GM18505 (cell line): ENCODE measurements around the gene PACSIN3.

Source experiments
- ATAC-seq: cut with Tn5 transposase; IDR thresholded peaks from one replicate; pipeline ENCODE4 v1.9.1; 2021; ENCODE audit not compliant: unreplicated experiment
- POLR2A ChIP-seq: IDR thresholded peaks from 4 replicates; pipeline ENCODE4 v1.6.1; 2011; ENCODE audit warnings: borderline replicate concordance; ENCODE audit not compliant: insufficient read depth, insufficient read length; ENCODE audit errors: extremely low read depth

Gene PACSIN3

DNA sequence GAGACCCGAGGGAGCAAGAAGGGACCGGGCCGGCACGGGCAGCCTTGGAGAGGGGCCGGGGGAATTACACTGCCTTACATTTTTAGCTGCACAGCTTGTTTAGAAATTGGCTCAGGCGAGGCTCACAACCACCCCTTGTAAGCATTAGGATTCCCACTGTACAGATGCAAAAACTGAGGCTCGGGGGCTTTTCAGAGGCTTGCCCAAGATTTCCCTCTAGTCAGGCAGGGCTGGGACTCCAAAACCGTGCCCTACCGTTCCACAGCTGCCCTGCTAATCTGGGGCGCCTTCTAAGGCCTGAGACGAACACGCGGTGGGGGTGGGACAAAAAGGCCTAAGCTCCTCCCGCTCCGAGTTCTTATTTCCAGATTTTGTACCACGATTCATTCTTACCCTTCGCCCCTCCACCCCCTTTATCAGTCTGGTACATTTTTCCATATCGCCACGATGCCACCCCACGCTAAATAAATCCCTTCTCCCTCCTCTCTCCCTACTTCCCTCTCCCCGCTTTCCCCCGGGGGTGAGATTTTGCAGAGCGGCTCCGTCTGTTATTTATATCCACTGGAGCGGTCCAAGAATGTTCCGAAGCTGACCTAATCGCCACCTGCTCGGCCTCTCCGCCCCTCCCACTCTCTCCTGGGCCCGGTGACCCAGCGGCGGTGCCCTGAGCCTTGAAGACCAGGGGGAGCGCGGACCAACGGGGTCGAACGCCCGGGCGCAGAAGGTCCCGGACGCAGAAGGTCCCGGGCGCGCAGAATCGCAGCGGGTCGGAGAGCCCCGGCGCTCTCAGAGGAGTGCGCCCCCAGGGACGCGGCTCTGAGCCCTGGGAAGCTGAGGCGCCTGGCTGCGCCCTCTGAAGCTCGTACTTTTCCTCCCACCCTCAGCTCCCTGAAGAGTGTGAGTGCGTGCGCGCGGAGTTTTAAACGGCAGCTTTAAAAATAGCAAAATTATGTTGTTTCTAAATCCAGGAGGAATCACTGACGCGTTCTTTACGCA, 764 bp upstream of the PACSIN3 start:
- TF ChIP-seq POLR2A = no peak
- ATAC-seq = no peak

DNA sequence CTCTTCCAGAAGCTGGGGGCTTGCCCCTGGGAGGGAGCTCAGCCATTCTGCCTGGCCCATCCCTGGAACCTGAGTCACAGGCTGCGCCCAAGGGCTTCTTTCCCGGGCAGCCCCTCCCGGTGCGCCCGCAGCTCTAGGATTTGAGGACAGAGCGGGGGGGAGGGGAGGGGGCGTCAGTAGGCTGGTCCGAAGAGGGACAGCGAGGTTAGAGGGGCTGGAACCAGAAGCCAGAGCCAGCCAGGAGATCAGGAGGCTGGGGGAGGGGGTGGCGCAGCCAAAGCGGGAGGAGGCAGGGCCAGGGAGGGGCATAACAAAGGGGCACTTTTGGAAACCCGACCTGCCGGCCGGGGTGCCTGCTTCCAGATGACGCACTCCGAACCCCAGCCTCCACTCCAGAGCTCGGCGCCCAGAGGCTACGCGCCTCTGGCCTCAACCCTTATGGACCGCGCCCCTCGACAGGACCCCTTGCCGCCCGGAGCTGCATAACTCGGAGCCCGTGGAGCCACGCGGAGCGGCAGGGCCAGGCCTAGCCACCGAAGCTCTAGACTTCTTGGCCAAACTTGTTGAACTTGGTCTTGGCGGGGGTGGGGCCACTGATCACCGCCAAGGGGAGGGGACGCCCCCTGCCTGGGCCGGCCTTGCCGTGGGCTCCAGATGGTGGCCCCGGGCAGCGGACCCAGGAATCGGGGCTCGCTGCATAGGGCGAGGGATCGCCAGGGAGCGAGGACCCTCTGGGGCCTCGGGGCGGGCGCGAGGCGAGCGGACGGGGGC, 744 bp downstream of the PACSIN3 start:
- no peak for ATAC-seq

DNA sequence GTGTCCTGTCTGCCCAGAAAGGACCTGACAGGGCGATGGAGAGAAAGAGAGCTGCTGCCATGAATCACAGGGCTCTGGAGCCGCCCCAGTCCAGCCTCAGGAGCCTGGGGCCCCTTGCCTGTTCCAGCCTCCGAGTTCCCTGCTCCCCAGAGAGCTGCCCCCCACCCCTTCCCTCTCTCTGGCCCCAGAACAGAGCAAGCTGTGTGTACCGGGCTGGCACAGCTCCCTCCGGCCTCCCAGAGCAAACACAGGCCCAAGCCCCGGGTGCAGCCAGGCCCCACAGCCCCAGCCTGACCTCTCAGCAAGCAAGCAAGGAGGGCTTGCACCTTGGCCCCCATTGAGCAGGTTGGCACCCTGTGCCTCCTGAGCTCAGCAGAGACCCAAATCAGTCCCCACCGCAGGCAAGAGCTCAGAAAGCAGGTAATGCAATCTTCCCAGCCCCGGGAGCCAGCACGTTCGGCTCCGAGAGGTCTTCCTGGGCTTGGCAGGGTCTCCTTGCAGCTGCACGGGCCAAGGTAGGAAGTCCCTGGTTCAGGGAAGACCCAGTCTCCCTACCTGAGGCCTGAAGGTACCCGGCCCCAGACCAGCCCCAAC, 1.4 kb downstream of the PACSIN3 start:
- ATAC-seq = no peak
- no peak for TF ChIP-seq POLR2A

More for the DNA sequence above, 744 bp downstream of the PACSIN3 start:
- TF ChIP-seq POLR2A = no peak

DNA sequence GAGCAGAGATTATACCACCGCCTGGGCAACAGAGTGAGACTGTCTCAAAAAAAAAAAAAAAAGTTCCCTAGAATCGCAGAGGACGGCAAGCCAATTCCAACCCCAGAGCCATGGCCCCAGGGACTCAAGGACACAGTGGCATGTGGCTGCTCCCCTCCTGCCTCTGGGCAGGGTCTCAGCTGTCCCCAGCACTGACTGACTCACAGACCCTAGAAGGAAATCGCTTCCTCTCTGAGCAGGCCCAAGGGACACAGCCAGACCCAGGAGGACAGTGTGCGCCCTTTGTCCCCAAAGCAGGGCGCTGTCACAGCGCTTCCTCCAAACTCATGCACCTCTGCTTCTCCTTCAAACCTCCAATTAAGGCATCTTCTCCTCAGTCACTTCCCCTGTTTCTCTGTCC, 2.3 kb downstream of the PACSIN3 start:
- no peak for ATAC-seq
- TF ChIP-seq POLR2A = no peak

DNA sequence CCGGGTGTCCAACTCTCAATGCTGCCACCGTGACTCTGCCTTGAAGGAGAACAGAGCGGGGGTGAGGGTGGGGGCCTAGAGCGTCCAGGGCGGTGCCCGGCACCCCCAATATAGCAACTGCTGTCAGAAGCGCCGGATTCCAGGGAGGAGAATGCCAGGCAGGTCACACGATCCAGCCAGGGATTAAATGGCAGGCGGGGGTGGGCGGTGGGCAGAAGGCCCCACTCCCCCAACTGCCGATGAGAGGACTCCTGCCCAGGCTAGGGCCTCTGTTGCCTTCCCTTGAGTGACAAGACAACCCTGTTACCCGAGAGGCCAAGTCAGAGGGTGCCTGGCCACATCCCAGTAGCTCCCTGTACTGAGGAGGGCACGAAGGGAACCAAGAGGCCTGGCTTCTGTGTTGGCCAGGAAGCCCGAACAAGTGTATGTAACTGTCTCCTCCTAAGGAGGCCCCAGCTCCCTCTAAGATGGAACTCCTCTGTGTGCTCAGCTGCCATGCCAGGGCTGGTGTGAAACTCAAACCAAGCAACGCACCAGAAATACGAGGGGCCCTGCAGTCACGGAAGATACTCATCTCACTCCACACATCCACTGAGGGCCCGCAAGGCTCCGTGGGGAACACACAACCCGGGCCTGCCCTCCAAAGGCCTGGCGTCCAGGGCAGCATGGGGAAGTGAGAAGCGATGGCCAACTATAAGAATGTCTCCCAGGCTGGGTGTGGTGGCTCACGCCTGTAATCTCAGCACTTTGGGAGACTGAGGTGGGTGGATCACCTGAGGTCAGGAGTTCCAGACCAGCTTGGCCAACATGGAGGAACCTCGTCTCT, 3.0 kb downstream of the PACSIN3 start:
- TF ChIP-seq POLR2A = no peak
- ATAC-seq = no peak

DNA sequence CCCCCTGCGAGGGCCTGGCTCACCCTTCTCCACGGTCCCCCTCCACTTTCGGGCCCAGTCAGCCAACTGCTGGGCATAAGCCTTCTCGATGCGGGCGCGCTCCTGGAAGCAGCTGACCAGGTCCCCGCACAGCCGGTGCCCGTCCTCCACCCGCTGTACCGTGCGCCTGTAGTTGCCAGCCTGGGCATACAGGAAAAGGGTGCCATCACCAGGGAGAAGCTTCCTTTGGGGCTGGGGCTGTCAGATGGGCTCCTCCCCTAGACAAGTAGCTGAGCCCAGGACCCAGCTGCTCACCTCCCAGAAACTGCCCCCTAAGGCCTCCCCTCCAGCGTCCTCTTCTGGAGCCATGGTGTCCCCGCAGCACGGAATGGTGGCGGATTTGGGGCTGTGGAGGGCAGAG, 3.9 kb downstream of the PACSIN3 start:
- TF ChIP-seq POLR2A = no peak
- no peak for ATAC-seq

DNA sequence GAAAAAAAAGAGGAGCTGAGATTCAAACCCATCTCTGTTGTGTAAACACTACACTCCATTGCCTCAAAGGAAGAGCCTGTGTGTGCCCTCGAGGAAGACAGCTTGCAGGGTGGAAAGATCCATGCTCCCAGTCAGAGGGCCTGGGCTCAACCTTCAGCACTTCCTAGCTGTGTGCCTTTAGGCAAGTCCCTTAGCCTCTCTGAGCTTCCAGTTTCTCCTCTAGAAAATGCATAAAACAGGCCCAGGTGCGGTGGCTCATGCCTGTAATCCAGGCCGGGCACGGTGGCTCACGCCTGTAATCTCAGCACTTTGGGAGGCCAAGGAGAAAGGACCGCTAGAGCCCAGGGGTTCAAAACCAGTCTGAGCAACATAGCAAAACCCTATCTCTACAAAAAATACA, 5.0 kb downstream of the PACSIN3 start:
- ATAC-seq = no peak
- no peak for TF ChIP-seq POLR2A

DNA sequence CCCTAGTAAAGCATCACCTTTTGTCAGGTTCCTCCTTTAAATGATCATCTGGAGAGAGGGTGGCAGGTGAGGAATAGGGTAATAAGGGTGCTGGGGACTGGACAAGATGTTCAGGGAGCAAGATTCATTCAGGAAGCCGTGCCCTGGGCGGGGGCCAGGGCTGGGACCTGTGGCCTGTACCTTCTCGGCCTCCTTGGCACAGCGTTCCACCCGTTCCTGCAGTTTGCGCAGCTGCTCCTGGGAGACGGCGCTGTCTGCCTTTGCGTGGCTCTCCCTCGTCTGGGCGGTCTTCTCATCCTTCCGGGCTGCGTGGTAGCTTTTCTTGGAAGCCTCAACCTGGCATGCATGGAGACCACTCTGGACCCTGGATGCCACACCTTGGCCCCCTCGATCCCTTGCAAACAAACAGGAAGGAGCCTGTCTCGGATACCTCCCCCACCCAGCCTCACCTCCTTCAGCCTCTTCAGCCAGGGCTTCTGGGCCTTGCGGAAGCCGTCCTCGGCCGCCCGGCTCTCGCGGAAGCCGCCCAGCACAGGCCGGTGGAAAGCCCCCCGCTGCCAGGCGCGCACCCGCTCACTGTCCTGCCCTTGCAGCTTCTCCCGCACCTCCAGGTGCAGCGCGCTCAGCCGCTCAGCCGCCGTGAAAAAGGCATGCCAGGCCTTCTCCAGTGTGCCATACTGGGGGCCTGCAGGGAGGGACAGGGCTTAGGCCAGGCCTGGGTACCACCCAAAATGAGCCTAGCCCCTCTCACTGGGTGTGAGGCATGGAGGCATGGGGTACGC, 6.0 kb downstream of the PACSIN3 start:
- ATAC-seq = no peak
- no peak for TF ChIP-seq POLR2A

DNA sequence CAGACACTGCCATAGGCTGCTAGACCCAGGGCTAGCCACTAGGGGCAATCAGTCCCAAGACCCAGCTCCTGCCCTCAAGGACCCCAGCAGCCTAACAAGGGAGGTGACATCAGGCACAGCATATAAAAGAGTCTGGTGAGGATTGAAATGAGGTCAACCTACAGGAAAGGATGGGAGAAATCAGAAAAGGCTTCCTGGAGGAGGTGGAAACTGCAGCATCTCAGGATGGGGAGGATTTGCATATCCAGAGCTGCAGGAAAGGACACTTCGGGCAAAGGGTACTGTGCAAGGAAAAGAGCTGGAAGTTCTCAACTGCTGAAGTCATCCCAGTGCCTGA, 6.6 kb downstream of the PACSIN3 start:
- no peak for ATAC-seq
- no peak for TF ChIP-seq POLR2A

DNA sequence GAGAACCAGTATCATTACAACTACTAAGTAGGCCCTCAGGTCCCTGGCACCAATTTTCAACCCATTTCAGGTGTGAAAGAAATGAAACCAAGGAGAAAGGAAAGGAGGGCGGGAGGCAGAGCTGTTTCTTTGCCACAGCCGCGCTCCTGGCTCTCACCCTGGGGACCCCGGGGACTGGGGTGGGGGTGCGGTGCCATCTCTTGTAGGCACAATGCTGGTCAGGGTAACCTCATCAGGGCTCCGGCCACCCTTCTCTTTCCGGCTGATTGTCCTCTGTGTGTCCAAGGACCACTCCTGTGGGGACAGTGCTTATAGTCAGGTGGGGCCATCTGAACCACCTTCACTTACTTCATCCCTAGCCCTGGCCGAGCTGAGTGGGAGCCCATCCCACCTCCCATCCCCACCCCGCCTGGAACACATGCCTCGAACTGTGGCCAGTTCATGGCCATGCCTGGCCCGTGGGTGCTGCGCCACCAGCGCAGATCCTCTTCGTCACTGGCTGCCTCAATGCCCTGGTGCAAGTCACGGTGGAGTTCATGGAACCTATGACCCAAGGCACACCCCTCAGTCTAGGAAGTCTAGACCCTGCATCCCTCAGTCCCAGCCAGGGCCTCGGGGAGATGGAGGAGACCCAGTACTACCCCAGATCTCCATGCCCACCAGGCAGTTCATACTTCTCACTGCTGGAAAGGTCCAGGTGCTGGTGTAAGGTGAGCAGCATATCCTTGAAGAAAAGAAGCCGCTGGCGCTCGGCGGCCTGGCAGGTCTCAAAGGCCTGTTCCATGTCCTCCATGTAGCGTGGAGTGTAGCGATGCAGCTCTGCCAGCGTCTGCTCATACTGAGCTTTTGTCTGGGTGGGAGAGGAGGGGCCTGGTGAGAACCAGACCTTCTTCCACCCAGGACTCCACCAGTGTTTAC, 7.2 kb downstream of the PACSIN3 start:
- no peak for ATAC-seq
- no peak for TF ChIP-seq POLR2A

DNA sequence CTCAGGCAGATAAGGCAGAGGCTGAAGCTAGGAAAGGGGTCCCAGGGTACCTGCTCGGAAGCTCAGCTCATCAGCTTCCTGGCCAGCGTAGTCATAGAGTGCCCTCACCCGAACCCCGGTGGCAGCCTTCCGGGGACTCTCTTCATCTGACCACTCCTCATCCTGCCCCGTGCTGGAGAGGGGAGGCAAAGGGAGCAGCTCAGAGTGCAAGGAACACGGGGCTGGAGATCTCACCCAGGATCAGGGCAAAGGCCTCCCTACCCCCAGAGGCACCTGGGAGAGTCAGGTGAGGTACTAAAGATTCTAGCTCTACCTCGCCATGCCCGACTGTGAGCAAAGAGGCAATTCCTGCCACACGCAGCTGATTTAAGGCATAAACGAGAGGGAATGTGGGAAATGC, 7.9 kb downstream of the PACSIN3 start:
- no peak for ATAC-seq
- TF ChIP-seq POLR2A = no peak

DNA sequence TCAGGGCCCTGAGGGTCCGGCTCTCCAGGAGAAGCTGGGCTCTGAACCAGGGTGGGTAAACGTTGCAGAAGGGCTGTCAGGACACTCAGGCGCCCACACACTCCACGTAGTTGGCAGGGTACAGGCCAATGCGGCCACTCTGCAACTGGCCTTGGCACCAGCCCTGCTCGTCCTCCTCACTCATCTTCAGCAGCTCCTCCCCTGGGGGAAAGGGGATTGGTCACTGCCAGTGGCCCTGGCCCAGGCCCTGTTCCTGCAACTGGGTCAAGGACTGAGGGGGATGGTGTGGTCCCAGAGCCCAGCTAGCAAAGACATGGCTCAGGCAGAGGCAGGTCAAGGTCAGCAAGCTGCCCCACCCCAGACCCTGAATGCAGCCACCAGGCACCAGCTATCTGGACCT, 8.4 kb downstream of the PACSIN3 start:
- no peak for TF ChIP-seq POLR2A
- ATAC-seq = no peak
